ENCODE results near the gene HECA. TPM values are rescaled to one million over a fixed set of nuclear protein-coding genes. Genes with fewer than 3 reads are reported as not detected.

Gene HECA
- total RNA-seq, 1 experiment from 2014 or later: 14.3 TPM

DNA sequence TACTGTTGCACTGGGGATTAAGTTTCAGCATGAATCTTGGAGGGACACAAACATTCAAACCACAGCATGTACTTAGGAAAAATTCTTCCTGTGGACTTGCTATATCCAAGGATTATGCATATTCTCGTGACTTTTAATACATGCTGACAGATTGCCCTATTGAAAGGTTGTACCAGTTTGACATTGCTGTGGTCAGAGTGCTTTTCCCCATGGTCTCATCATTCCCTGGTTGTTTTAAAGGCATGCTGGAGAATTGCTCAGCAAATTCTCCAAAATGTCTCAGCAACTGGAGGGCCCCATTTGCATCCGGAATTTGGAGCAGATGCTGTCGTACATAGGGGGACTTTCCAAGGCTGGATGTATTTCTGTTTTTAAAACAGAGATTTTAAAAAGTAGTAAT is 7.4 kb downstream of the HECA start:
- intact Hi-C loops (cut with micrococcal nuclease; ENCODE audit: unreplicated experiment): no loop called here
- no peaks in the 10 kb centered on the region for H3K36me3 ChIP-seq (ENCODE audit: insufficient read depth, low read length, poor library complexity, severe bottlenecking)
- CTCF ChIA-PET: no interaction called here

DNA sequence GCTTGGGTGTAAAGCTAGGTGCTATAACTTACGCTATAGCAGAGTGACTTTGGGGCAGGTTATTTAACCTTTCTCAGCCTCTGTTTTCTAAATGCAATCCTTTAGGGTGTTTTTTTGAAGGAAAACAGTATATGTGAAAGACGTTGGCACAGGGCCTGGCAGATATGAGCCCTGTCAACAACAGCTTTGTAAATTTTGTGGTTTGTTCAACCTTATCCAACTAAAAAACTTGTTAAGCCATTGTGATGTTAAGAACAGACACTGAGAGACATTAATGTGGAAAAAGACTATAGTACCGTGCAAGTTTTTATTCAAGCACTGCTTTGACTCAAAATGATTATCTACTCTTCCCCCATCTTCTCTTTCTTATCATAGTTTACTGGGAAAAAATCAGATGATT is 8.2 kb downstream of the HECA start:
- Histone ChIP-seq H3K27me3 (replicated peaks; ENCODE audit: insufficient read depth, low read depth, low read length, poor library complexity) (no peaks in the 10 kb centered on the region), H3K4me1 (ENCODE audit: insufficient read depth, low read length, poor library complexity, severe bottlenecking) (peaks cover 14% of the 10 kb centered on the region), H3K36me3 (ENCODE audit: insufficient read depth, low read length, poor library complexity, severe bottlenecking) (no peaks in the 10 kb centered on the region), H3K9me3 (ENCODE audit: low read depth, low read length, poor library complexity, severe bottlenecking) (no peaks in the 10 kb centered on the region), H3K4me3 (ENCODE audit: low read depth, low read length, poor library complexity, severe bottlenecking) (no peak overlapping the region), H3K27ac (ENCODE audit: low read depth, low read length, poor library complexity, severe bottlenecking) (no peak overlapping the region)
- DNase-seq (ENCODE audit: low spot score): no peak
- no TSS peak for BruUV-seq (replicated peaks)
- intact Hi-C loops (cut with micrococcal nuclease; ENCODE audit: unreplicated experiment): no loop called here
- no peak for TF ChIP-seq EZH2 (IDR thresholded peaks at IDR 0.05; ENCODE audit: borderline replicate concordance, low read depth, low read length, poor library complexity, severe bottlenecking)
- TF ChIP-seq, protein P1, sequence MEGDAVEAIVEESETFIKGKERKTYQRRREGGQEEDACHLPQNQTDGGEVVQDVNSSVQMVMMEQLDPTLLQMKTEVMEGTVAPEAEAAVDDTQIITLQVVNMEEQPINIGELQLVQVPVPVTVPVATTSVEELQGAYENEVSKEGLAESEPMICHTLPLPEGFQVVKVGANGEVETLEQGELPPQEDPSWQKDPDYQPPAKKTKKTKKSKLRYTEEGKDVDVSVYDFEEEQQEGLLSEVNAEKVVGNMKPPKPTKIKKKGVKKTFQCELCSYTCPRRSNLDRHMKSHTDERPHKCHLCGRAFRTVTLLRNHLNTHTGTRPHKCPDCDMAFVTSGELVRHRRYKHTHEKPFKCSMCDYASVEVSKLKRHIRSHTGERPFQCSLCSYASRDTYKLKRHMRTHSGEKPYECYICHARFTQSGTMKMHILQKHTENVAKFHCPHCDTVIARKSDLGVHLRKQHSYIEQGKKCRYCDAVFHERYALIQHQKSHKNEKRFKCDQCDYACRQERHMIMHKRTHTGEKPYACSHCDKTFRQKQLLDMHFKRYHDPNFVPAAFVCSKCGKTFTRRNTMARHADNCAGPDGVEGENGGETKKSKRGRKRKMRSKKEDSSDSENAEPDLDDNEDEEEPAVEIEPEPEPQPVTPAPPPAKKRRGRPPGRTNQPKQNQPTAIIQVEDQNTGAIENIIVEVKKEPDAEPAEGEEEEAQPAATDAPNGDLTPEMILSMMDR (conservative IDR thresholded peaks at IDR 0.05; ENCODE audit: low read depth, low read length): no peak
- ChIA-PET CTCF (no interaction called here), POLR2A (ENCODE audit: low non-redundant PET) (no interaction called here)

More for the DNA sequence above, 7.4 kb downstream of the HECA start:
- no peak for TF ChIP-seq EZH2 (IDR thresholded peaks at IDR 0.05; ENCODE audit: borderline replicate concordance, low read depth, low read length, poor library complexity, severe bottlenecking)
- TF ChIP-seq, protein P1 (conservative IDR thresholded peaks at IDR 0.05; ENCODE audit: low read depth, low read length): no peak
- no peaks in the 10 kb centered on the region for H3K27me3 ChIP-seq (replicated peaks; ENCODE audit: insufficient read depth, low read depth, low read length, poor library complexity)
- no peak for DNase-seq (ENCODE audit: low spot score)
- peaks cover 14% of the 10 kb centered on the region for H3K4me1 ChIP-seq (ENCODE audit: insufficient read depth, low read length, poor library complexity, severe bottlenecking)
- no peaks in the 10 kb centered on the region for H3K9me3 ChIP-seq (ENCODE audit: low read depth, low read length, poor library complexity, severe bottlenecking)
- no TSS peak for BruUV-seq (replicated peaks)
- POLR2A ChIA-PET (ENCODE audit: low non-redundant PET): no interaction called here
- H3K4me3 ChIP-seq (ENCODE audit: low read depth, low read length, poor library complexity, severe bottlenecking): no peak overlapping the region
- no peak overlapping the region for H3K27ac ChIP-seq (ENCODE audit: low read depth, low read length, poor library complexity, severe bottlenecking)

DNA sequence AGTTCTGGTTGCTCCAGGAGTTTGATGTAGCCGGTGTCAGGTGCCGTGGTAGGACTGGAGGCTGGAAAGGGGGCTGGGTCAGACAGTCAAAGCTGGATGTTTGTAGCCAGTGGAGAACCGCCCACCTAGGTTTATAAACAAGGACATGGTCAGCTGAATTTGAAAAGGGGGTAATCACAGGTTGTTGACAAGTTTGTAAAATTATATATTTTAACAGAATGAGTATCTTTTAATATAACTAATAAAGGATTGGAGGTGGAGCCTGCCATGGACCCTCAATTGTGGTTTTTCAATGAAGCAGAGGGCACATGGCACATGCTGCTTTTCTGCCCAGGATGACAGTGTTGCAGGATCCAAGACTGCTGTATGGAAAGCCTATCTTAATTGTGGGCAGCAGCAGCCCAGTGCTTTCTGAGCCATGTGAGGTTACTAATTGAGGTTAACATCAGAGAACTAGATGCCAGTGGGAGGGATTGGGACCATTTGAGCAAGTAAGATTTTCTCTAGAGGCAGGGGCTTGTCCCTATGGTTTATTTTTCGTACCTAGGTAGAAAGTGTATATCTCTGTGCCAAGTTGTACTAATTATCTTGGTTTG is 9.7 kb downstream of the HECA start:
- Histone ChIP-seq H3K4me1 (ENCODE audit: insufficient read depth, low read length, poor library complexity, severe bottlenecking) (peaks cover 25% of the 10 kb centered on the region), H3K36me3 (ENCODE audit: insufficient read depth, low read length, poor library complexity, severe bottlenecking) (no peaks in the 10 kb centered on the region), H3K9me3 (ENCODE audit: low read depth, low read length, poor library complexity, severe bottlenecking) (no peaks in the 10 kb centered on the region), H3K27me3 (replicated peaks; ENCODE audit: insufficient read depth, low read depth, low read length, poor library complexity) (no peaks in the 10 kb centered on the region), H3K27ac (ENCODE audit: low read depth, low read length, poor library complexity, severe bottlenecking) (no peak overlapping the region), H3K4me3 (ENCODE audit: low read depth, low read length, poor library complexity, severe bottlenecking) (no peak overlapping the region)
- DNase-seq (ENCODE audit: low spot score): no peak
- TF ChIP-seq, protein P1 (conservative IDR thresholded peaks at IDR 0.05; ENCODE audit: low read depth, low read length): no peak
- no peak for TF ChIP-seq EZH2 (IDR thresholded peaks at IDR 0.05; ENCODE audit: borderline replicate concordance, low read depth, low read length, poor library complexity, severe bottlenecking)
- CTCF ChIA-PET: interaction anchor here (0.5 to 0.6 kb wide), 2 partner anchors 106 to 329 kb away, joined by 3 to 4 read pairs; no protein-coding TSS in a partner anchor
- intact Hi-C loops (cut with micrococcal nuclease; ENCODE audit: unreplicated experiment): no loop called here
- BruUV-seq (replicated peaks): no TSS peak
- POLR2A ChIA-PET (ENCODE audit: low non-redundant PET): no interaction called here

Measured in A673 (cell line).